ENCODE measurements around the gene COMT. TPM values are rescaled to one million over a fixed set of nuclear protein-coding genes. Genes with fewer than 3 reads are reported as not detected.
A peak's percentile ranks its signal among the peaks of the same experiment; 100 is the strongest.

COMT gene
- total RNA-seq, 1 experiment from 2014 or later: 30.8 TPM

- Mint-ChIP-seq H3K4me3 (peak overlapping the region; percentile 53), H3K4me1 (peaks cover 29% of the 10 kb centered on the region), H3K9me3 (no peaks in the 10 kb centered on the region), H3K27ac (no peak overlapping the region), H3K27me3 (ENCODE audit: low read depth) (no peaks in the 10 kb centered on the region; the same call in 1 of the 2 replicates), H3K36me3 (no peaks in the 10 kb centered on the region)
- TF ChIP-seq NFYB (CRISPR knock-in tag; conservative IDR thresholded peaks at IDR 0.05; ENCODE audit: low read depth): 0 out of 2 replicates have a peak, but pooled peaks have one; percentile 0
- TF ChIP-seq MXD4 (CRISPR knock-in tag; IDR thresholded peaks at IDR 0.05; ENCODE audit: borderline replicate concordance): no peak
- DNase-seq (ENCODE audit: low spot score) (no peak), ATAC-seq (no peak)
- POLR2A ChIA-PET: interaction anchor here (0.6 to 1.0 kb wide), 3 partner anchors 10 to 158 kb away, joined by 3 to 4 read pairs (median 3); partner anchors contain the start of gene TRMT2A
- CTCF ChIA-PET: interaction anchor here (0.6 to 2.8 kb wide), 13 partner anchors 10 to 236 kb away, joined by 3 to 10 read pairs (median 5); partner anchors contain the start of gene GP1BB
These were observed 18.3 kb downstream of the COMT start for GRCh38 chr22:19959587-19960490.

DNA sequence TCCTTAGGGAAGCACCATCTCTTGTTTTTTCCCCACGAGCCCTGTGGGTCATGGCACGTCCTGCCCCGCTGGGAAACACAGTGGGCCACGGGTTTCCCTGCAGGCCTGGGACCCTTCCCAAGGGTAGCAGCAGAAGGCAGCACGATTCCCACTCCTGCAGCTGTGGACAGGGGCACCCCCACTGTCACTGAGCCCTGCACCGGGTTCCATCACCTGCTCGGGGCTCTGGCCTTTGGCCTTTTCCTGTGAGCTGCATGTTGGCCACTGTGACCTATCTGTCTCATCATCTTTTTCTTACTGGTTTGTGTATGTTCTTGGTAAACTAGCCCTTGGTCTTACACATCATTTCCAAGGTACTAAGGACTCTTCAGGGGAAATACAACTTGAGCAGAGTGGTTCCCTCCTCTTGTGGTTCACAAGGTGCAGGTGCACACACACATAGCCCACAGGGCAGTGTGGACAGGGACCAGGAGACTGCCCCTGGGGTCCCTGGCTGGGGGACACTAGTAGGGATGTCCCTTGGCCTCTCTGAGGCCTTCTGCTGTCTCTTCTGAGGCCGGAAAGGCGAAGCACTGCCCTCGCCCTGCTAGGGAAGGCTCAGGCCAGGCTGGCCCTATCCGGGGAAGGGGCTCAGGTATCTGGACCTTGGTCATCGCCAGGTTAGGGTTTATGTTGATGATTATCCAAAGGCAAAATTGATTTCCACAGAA is 19.1 kb downstream of the COMT start:
- H3K36me3 Mint-ChIP-seq: no peaks in the 10 kb centered on the region
- no peaks in the 10 kb centered on the region for H3K9me3 Mint-ChIP-seq
- DNase-seq (ENCODE audit: low spot score): no peak
- ChIA-PET POLR2A (no interaction called here), CTCF (interaction anchor here (2.9 kb wide), 1 partner anchor 53 kb away, joined by 22 read pairs; no protein-coding TSS in a partner anchor)
- H3K27ac Mint-ChIP-seq: no peak overlapping the region; the same call in 1 of the 2 replicates
- no peak for ATAC-seq
- H3K4me3 Mint-ChIP-seq: no peak overlapping the region
- H3K4me1 Mint-ChIP-seq: peaks cover 29% of the 10 kb centered on the region
- TF ChIP-seq HMGXB4 (CRISPR knock-in tag; IDR thresholded peaks at IDR 0.05): no peak
- H3K27me3 Mint-ChIP-seq (ENCODE audit: low read depth): no peaks in the 10 kb centered on the region; the same call in 1 of the 2 replicates

- no peak overlapping the region for H3K4me3 Mint-ChIP-seq
- ATAC-seq (no peak), DNase-seq (ENCODE audit: low spot score) (no peak)
- no peaks in the 10 kb centered on the region for H3K9me3 Mint-ChIP-seq
- peaks cover 31% of the 10 kb centered on the region for H3K4me1 Mint-ChIP-seq
- no peaks in the 10 kb centered on the region for H3K36me3 Mint-ChIP-seq
- H3K27ac Mint-ChIP-seq: no peak overlapping the region
- ChIA-PET CTCF (interaction anchor here (2.9 kb wide), 1 partner anchor 52 kb away, joined by 22 read pairs; no protein-coding TSS in a partner anchor), POLR2A (no interaction called here)
- no peaks in the 10 kb centered on the region; the same call in 1 of the 2 replicates for H3K27me3 Mint-ChIP-seq (ENCODE audit: low read depth)
- TF ChIP-seq CREB1 (CRISPR knock-in tag; IDR thresholded peaks at IDR 0.05) (no peak), HMGXB4 (CRISPR knock-in tag; IDR thresholded peaks at IDR 0.05) (0 out of 2 replicates have a peak, but pooled peaks have one; percentile 30)
These were observed 19.6 kb downstream of the COMT start for GRCh38 chr22:19961201-19961580.

GRCh38 chr22:19961868-19962245 is 20.3 kb downstream of the COMT start:
- no peak for DNase-seq (ENCODE audit: low spot score)
- Mint-ChIP-seq H3K27me3 (ENCODE audit: low read depth) (no peaks in the 10 kb centered on the region; the same call in 1 of the 2 replicates), H3K27ac (no peak overlapping the region), H3K9me3 (no peaks in the 10 kb centered on the region), H3K4me1 (peaks cover 34% of the 10 kb centered on the region), H3K4me3 (no peak overlapping the region), H3K36me3 (no peaks in the 10 kb centered on the region)
- no peak for ATAC-seq
- POLR2A ChIA-PET: no interaction called here
- CTCF ChIA-PET: interaction anchor here (0.6 to 2.9 kb wide), 12 partner anchors 9 to 358 kb away, joined by 3 to 38 read pairs (median 8); partner anchors contain the start of genes DGCR6L and TANGO2
- TF ChIP-seq, protein P1, sequence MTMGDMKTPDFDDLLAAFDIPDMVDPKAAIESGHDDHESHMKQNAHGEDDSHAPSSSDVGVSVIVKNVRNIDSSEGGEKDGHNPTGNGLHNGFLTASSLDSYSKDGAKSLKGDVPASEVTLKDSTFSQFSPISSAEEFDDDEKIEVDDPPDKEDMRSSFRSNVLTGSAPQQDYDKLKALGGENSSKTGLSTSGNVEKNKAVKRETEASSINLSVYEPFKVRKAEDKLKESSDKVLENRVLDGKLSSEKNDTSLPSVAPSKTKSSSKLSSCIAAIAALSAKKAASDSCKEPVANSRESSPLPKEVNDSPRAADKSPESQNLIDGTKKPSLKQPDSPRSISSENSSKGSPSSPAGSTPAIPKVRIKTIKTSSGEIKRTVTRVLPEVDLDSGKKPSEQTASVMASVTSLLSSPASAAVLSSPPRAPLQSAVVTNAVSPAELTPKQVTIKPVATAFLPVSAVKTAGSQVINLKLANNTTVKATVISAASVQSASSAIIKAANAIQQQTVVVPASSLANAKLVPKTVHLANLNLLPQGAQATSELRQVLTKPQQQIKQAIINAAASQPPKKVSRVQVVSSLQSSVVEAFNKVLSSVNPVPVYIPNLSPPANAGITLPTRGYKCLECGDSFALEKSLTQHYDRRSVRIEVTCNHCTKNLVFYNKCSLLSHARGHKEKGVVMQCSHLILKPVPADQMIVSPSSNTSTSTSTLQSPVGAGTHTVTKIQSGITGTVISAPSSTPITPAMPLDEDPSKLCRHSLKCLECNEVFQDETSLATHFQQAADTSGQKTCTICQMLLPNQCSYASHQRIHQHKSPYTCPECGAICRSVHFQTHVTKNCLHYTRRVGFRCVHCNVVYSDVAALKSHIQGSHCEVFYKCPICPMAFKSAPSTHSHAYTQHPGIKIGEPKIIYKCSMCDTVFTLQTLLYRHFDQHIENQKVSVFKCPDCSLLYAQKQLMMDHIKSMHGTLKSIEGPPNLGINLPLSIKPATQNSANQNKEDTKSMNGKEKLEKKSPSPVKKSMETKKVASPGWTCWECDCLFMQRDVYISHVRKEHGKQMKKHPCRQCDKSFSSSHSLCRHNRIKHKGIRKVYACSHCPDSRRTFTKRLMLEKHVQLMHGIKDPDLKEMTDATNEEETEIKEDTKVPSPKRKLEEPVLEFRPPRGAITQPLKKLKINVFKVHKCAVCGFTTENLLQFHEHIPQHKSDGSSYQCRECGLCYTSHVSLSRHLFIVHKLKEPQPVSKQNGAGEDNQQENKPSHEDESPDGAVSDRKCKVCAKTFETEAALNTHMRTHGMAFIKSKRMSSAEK (CRISPR knock-in tag; IDR thresholded peaks at IDR 0.05; ENCODE audit: borderline replicate concordance): no peak
- TF ChIP-seq, protein P2, sequence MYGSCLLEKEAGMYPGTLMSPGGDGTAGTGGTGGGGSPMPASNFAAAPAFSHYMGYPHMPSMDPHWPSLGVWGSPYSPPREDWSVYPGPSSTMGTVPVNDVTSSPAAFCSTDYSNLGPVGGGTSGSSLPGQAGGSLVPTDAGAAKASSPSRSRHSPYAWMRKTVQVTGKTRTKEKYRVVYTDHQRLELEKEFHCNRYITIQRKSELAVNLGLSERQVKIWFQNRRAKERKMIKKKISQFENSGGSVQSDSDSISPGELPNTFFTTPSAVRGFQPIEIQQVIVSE (CRISPR knock-in tag; IDR thresholded peaks at IDR 0.05; ENCODE audit: borderline replicate concordance): no peak
- TF ChIP-seq NR3C1 (CRISPR knock-in tag; conservative IDR thresholded peaks at IDR 0.05; ENCODE audit: low read depth) (no peak), SMAD4 (CRISPR knock-in tag; IDR thresholded peaks at IDR 0.05) (no peak), ZBTB43 (CRISPR knock-in tag; IDR thresholded peaks at IDR 0.05) (no peak), ZNF219 (CRISPR knock-in tag; IDR thresholded peaks at IDR 0.05; ENCODE audit: borderline replicate concordance) (no peak)
- TF ChIP-seq, protein P3, sequence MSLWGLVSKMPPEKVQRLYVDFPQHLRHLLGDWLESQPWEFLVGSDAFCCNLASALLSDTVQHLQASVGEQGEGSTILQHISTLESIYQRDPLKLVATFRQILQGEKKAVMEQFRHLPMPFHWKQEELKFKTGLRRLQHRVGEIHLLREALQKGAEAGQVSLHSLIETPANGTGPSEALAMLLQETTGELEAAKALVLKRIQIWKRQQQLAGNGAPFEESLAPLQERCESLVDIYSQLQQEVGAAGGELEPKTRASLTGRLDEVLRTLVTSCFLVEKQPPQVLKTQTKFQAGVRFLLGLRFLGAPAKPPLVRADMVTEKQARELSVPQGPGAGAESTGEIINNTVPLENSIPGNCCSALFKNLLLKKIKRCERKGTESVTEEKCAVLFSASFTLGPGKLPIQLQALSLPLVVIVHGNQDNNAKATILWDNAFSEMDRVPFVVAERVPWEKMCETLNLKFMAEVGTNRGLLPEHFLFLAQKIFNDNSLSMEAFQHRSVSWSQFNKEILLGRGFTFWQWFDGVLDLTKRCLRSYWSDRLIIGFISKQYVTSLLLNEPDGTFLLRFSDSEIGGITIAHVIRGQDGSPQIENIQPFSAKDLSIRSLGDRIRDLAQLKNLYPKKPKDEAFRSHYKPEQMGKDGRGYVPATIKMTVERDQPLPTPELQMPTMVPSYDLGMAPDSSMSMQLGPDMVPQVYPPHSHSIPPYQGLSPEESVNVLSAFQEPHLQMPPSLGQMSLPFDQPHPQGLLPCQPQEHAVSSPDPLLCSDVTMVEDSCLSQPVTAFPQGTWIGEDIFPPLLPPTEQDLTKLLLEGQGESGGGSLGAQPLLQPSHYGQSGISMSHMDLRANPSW (CRISPR knock-in tag; conservative IDR thresholded peaks at IDR 0.05; ENCODE audit: low read depth): no peak

Measured in WTC11 (cell line).